ENCODE results near the gene TCEAL5.
"Not testable (repeated sequence)": the region's sequence is repeated elsewhere in the genome, so short reads cannot be mapped to it uniquely, and the experiment has no call there.

The TCEAL5 gene

DNA sequence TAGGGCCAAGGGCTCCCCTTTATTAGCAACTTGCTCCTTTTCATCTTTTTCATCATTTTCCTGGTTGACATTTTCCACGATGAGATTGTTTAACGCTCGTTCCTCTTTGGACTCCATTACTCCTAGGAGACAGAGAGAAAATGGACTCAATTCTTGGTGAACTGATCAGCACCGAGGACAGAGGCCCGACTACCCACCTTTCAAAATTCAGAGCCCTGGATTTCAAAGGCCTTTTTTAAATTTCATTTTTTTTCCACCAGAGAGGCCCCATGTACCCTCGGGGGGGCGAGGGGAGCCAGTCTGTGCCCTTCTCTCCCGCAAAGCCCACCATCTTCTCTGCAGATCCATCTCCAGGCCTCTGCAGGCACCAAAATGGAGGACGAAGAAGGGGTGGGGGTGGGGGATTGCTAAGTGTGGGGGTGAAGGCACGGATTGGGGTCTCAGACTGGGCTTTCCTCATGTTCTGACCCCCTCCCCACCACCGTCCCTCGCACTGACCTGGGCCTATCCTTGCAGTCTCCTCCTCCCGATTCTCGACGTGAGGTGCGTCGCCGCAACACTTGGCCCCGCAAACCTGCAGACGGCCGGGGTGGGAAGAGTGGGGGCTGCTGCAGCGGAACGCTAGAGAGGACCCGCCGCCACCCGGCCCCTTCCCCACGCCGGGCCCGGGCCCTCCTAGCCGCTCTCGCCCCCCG, 33.5 kb upstream of the TCEAL5 start:
- H3K4me3 ChIP-seq (replicated peaks; ENCODE audit: insufficient read depth, low read length): no peak overlapping the region
- TF ChIP-seq, protein P1, sequence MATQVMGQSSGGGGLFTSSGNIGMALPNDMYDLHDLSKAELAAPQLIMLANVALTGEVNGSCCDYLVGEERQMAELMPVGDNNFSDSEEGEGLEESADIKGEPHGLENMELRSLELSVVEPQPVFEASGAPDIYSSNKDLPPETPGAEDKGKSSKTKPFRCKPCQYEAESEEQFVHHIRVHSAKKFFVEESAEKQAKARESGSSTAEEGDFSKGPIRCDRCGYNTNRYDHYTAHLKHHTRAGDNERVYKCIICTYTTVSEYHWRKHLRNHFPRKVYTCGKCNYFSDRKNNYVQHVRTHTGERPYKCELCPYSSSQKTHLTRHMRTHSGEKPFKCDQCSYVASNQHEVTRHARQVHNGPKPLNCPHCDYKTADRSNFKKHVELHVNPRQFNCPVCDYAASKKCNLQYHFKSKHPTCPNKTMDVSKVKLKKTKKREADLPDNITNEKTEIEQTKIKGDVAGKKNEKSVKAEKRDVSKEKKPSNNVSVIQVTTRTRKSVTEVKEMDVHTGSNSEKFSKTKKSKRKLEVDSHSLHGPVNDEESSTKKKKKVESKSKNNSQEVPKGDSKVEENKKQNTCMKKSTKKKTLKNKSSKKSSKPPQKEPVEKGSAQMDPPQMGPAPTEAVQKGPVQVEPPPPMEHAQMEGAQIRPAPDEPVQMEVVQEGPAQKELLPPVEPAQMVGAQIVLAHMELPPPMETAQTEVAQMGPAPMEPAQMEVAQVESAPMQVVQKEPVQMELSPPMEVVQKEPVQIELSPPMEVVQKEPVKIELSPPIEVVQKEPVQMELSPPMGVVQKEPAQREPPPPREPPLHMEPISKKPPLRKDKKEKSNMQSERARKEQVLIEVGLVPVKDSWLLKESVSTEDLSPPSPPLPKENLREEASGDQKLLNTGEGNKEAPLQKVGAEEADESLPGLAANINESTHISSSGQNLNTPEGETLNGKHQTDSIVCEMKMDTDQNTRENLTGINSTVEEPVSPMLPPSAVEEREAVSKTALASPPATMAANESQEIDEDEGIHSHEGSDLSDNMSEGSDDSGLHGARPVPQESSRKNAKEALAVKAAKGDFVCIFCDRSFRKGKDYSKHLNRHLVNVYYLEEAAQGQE (IDR thresholded peaks at IDR 0.05; ENCODE audit: insufficient replicate concordance, low read depth): peak; percentile 69
- no peak for TF ChIP-seq POLR2AphosphoS5 (IDR thresholded peaks at IDR 0.05; ENCODE audit: low read depth)
- DNase-seq (ENCODE audit: low read depth in 1 of 2, low spot score in 1 of 2): no peak
- H3K27ac ChIP-seq (replicated peaks): no peak overlapping the region
- peaks cover 10% of the 10 kb centered on the region for H3K27me3 ChIP-seq (ENCODE audit: insufficient read depth, poor library complexity, severe bottlenecking)

DNA sequence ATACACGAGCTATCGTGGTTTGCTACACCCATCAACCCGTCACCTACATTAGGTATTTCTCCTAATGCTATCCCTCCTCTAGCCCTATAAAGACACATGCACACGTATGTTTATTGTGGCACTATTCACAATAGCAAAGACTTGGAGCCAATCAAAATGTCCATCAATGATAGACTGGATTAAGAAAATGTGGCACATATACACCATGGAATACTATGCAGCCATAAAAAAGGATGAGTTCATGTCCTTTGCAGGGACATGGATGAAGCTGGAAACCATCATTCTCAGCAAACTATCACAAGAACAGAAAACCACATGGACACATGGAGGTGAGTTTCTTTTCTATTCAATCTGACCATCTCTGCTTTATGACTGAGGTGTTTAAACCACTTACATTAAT, 29.1 kb upstream of the TCEAL5 start:
- H3K4me3 ChIP-seq (replicated peaks; ENCODE audit: insufficient read depth, low read length); H3K27ac ChIP-seq (replicated peaks); DNase-seq (ENCODE audit: low read depth in 1 of 2, low spot score in 1 of 2): not testable (repeated sequence)
- H3K27me3 ChIP-seq (ENCODE audit: insufficient read depth, poor library complexity, severe bottlenecking): peaks cover 13% of the 10 kb centered on the region

DNA sequence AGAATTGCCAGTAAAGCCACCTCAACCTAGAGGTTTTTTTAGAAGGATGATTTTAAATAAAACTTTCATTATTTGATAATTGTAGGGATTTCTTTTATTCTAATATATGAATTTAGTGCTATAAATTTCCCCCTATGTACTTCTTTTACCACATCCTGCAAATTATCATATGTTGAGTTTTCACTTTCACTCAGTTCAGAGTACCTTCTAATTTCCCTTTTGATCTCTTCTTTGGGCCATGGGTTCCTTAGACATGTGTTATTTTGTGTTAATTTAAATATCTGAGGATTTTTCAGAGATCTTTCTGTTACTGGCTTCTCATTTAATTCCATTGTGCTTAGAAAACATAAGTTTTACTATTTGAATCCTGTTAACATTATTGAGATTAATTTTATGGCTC, 28.2 kb upstream of the TCEAL5 start:
- Histone ChIP-seq H3K27me3 (ENCODE audit: insufficient read depth, poor library complexity, severe bottlenecking) (peaks cover 12% of the 10 kb centered on the region), H3K4me3 (replicated peaks; ENCODE audit: insufficient read depth, low read length) (no peak overlapping the region), H3K27ac (replicated peaks) (no peak overlapping the region)
- DNase-seq (ENCODE audit: low read depth in 1 of 2, low spot score in 1 of 2): no peak
- TF ChIP-seq, protein P2, sequence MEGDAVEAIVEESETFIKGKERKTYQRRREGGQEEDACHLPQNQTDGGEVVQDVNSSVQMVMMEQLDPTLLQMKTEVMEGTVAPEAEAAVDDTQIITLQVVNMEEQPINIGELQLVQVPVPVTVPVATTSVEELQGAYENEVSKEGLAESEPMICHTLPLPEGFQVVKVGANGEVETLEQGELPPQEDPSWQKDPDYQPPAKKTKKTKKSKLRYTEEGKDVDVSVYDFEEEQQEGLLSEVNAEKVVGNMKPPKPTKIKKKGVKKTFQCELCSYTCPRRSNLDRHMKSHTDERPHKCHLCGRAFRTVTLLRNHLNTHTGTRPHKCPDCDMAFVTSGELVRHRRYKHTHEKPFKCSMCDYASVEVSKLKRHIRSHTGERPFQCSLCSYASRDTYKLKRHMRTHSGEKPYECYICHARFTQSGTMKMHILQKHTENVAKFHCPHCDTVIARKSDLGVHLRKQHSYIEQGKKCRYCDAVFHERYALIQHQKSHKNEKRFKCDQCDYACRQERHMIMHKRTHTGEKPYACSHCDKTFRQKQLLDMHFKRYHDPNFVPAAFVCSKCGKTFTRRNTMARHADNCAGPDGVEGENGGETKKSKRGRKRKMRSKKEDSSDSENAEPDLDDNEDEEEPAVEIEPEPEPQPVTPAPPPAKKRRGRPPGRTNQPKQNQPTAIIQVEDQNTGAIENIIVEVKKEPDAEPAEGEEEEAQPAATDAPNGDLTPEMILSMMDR (IDR thresholded peaks at IDR 0.05; ENCODE audit: insufficient read depth, low read length): no peak
- TF ChIP-seq, protein P1 (IDR thresholded peaks at IDR 0.05; ENCODE audit: insufficient replicate concordance, low read depth): no peak
- TF ChIP-seq POLR2AphosphoS5 (IDR thresholded peaks at IDR 0.05; ENCODE audit: low read depth): no peak
- no peak for TF ChIP-seq GABPA (IDR thresholded peaks at IDR 0.05; ENCODE audit: low read depth)
- TF ChIP-seq SPI1 (IDR thresholded peaks at IDR 0.05; ENCODE audit: borderline replicate concordance, low read depth): no peak

DNA sequence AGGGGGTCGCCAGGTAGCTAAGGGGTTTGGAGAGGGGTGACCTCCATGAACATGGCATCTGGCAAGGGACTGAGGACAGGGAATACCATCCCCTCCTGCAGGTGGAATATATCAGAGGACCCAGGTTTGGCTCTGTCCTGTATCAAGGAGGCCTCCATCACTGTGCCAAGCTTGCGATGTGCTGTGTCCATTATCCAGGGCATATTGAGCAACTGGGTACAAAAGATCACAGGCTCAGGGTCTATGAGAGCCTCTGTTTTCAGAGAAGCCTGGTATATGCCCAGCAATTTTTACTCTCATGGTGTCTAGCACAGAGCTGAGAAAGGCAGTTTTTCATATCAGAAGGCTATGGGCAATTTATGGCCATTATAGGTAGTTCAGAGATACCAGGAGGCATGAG, 16.6 kb upstream of the TCEAL5 start:
- no peak for TF ChIP-seq GABPA (IDR thresholded peaks at IDR 0.05; ENCODE audit: low read depth)
- TF ChIP-seq, protein P2 (IDR thresholded peaks at IDR 0.05; ENCODE audit: insufficient read depth, low read length): no peak
- no peak for TF ChIP-seq SPI1 (IDR thresholded peaks at IDR 0.05; ENCODE audit: borderline replicate concordance, low read depth)
- TF ChIP-seq, protein P1 (IDR thresholded peaks at IDR 0.05; ENCODE audit: insufficient replicate concordance, low read depth): no peak
- TF ChIP-seq POLR2AphosphoS5 (IDR thresholded peaks at IDR 0.05; ENCODE audit: low read depth): no peak
- DNase-seq (ENCODE audit: low read depth in 1 of 2, low spot score in 1 of 2): no peak

More for the DNA sequence above, 16.6 kb upstream of the TCEAL5 start:
- H3K27ac ChIP-seq (replicated peaks): no peak overlapping the region
- H3K4me3 ChIP-seq (replicated peaks; ENCODE audit: insufficient read depth, low read length): no peak overlapping the region
- H3K27me3 ChIP-seq (ENCODE audit: insufficient read depth, poor library complexity, severe bottlenecking): peaks cover 2% of the 10 kb centered on the region
